Testis (tissue), 3 donors: ENCODE results near the gene SULT2B1. TPM values are rescaled to one million over a fixed set of nuclear protein-coding genes. Genes with fewer than 3 reads are reported as not detected.

Experiments used
- DNase-seq: peaks from one replicate; pipeline ENCODE4 v3.0.0-alpha.2; 2019
- H3K27ac ChIP-seq, 2 donors: fragments of 200-600 bp; sonication (generic); one replicate each; pipeline ENCODE4 v1.5.1; 2019
- H3K27me3 ChIP-seq: fragments of 200-600 bp; sonication (generic); one replicate; pipeline ENCODE4 v1.5.1; 2019
- H3K36me3 ChIP-seq: fragments of 200-600 bp; sonication (generic); one replicate; pipeline ENCODE4 v1.5.1; 2017; ENCODE audit warnings: low read depth; ENCODE audit errors: missing control alignments
- H3K4me1 ChIP-seq: fragments of 200-600 bp; sonication (generic); one replicate; pipeline ENCODE4 v1.5.1; 2019
- H3K4me3 ChIP-seq, 2 donors: fragments of 200-600 bp; sonication (generic); one replicate each; pipeline ENCODE4 v1.5.1; 2017 to 2019
- H3K9me3 ChIP-seq: fragments of 200-600 bp; sonication (generic); one replicate; pipeline ENCODE4 v1.5.1; 2017
- CTCF ChIP-seq, 3 experiments: fragments of 450-650 bp in 2 of 3; fragments of 200-600 bp in 1 of 3; sonication (generic) in 1 of 3; IDR thresholded peaks; one replicate each; pipeline ENCODE4 v1.5.1; 2016 to 2019; ENCODE audit warnings: antibody characterized with exemption in 3 of 3, mild to moderate bottlenecking in 2 of 3, moderate library complexity in 1 of 3
- POLR2A ChIP-seq: fragments of 450-650 bp; IDR thresholded peaks from one replicate; pipeline ENCODE4 v1.6.1; 2017; ENCODE audit warnings: antibody characterized with exemption, mild to moderate bottlenecking, moderate library complexity
- WGBS, 2 donors: methylation state at CpG; one replicate each; pipeline ENCODE4 v1.1.5; 2018; 5-methylcytosine and 5-hydroxymethylcytosine counted together
- intact Hi-C: fragments of 100-400 bp; cut with DNase I; formaldehyde crosslinking; loops from one replicate; pipeline ENCODE4 v1.15.1; 2023; ENCODE audit warnings: low total_unique reads
- polyA plus RNA-seq: library from polyadenylated mRNA; stranded (reverse); fragments of 350-450 nt; fragmentation: Illumina TruSeq; extraction: RNeasy Lipid Tissue Mini Kit (QIAGEN cat#74804); gene quantifications from one replicate; pipeline ENCODE4 v1.2.3, GENCODE V29; 2014; ENCODE audit warnings: low read depth, low replicate concordance; ENCODE audit not compliant: insufficient read depth
- total RNA-seq, 2 donors: library from RNA; depleted of rRNA; stranded (reverse); fragments of >200 nt; gene quantifications; one replicate each; pipeline ENCODE4 v1.2.3, GENCODE V29; 2016

SULT2B1 gene
- total and polyA plus RNA-seq, 3 donors from 2014 or later: 1.0 to 1.4 (median 1.1) TPM

DNA sequence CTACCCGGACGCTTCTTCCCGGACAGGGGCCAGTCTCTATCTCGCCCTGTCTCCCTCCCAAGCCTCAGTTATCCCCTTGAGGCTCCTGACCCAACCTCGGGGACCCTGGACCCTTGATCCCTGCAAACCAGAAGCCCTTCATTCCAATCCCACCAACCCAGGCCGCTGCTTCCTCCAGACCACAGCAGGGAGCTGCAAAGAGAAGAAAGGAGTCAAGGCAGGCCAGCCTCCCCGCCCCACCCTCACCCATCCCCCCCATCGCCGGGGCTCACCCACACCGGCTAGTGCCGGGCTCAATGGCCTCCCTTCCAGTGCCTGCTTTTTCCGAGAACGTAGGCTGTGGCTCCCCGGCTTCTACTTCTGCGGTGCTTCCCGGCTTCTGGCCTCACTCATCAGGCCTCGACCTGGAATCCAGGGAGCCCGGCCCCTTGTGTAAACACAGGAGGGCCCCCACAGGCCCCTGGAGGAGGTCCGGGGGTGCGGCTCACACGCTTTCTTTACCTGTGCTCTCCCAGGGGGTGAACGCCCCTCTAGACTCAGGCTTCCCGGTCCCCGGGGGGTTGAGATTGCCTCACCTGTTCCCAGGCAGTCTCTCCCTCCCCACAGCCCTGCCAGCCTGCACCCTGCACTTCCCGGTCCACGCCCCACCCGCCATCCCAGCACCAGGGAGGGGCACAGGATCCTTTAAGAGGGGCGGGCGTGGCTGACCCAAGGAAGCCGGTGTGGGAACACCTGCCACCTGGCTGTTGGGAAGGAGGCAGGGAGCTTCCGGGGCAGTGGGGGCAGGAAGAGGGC is 62.7 kb downstream of the SULT2B1 start, which contains the start of gene FAM83E:
Gene FAM83E (minus strand): TSS at position 641 of the 795 bp plus-strand sequence. CDS start 1,704 bp downstream, outside the sequence.
- Histone ChIP-seq H3K4me3 (no peak within 1 kb of the TSS), H3K9me3 (no peaks in the 10 kb centered on the region), H3K4me1 (peaks cover 17% of the 10 kb centered on the region), H3K27ac (no peak within 1 kb of the TSS), H3K27me3 (no peaks in the 10 kb centered on the region), H3K36me3 (no peaks in the 10 kb centered on the region)
- intact Hi-C loops: no loop called here
- TF ChIP-seq POLR2A (no peak), CTCF (IDR thresholded peaks at IDR 0.05) (no peak)
- no peak for DNase-seq
- 64 to 68% methylated on average over 25 to 31 of the region's 31 CpGs for WGBS, 2 donors

DNA sequence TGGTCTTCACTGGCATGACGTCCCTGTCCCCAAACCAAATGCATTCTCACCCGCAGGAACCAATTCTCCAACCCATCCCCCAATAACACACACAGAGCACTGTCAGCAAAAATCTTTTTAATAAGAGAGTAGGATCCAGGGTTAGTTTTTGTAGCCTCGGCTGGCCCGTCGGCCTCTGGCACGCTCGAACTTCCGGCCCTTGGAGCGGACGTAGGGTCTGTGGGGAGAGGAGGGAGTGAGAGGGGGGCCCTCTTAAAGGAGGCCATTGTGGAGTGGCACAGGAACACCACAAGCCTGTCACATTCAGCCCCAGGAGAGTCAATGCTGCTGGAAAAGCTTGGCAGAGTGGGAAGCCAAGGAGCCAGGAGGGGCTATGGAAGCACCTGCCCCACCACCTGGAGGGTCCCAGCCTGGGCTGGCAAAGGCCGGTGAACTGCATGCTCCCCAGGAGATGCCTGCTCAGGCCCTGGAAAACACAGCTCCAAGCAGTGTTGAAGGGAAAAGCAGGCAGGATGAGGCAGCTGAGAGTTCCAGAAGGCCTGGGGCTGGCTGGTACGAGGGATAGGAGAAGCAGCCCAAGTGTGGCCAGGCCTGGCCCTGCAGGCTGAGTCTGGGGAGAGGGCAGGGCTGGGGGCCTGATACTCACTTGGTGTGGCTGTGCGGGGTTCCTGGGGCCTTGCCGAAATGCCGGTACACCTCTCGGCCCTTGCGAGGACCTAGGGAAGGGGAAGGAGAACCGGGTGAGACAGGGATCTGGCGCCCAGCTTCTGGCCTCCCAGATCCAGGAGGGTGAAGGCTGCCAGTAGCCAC is 63.5 kb downstream of the SULT2B1 start:
- Histone ChIP-seq H3K27ac (no peak overlapping the region), H3K27me3 (no peaks in the 10 kb centered on the region), H3K4me3 (no peak overlapping the region), H3K36me3 (no peaks in the 10 kb centered on the region), H3K4me1 (peaks cover 23% of the 10 kb centered on the region), H3K9me3 (no peaks in the 10 kb centered on the region)
- no peak for DNase-seq
- intact Hi-C loops: no loop called here
- TF ChIP-seq POLR2A (no peak), CTCF (IDR thresholded peaks at IDR 0.05) (no peak)
- WGBS, 2 donors: 65 to 79% methylated on average over 19 of the region's 19 CpGs

DNA sequence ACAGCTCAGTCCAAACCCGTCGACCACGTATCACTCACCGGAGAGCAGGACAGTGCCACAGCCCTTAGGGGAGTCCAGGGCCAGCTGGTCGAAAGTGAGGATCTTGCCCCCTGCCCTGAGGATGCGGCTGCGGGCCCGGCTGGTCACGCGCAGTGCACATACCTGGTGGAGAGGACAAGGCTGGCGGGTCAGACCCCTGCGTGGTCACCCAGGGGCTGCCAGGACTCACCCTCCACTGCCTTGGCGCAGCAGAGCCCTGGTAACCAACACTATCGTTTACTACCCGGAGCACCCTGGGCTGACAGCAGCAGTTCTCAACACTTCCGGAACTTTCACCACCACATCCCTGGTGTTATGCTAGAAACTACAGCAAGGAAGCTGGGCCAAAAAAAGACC is 64.1 kb downstream of the SULT2B1 start:
- Histone ChIP-seq H3K36me3 (no peaks in the 10 kb centered on the region), H3K4me3 (no peak overlapping the region), H3K9me3 (no peaks in the 10 kb centered on the region), H3K4me1 (peaks cover 23% of the 10 kb centered on the region), H3K27me3 (no peaks in the 10 kb centered on the region), H3K27ac (no peak overlapping the region)
- intact Hi-C loops: no loop called here
- 76 to 88% methylated on average over 12 to 16 of the region's 16 CpGs for WGBS, 2 donors
- TF ChIP-seq CTCF (IDR thresholded peaks at IDR 0.05): no peak
- DNase-seq: no peak

GRCh38 chr19:48616491-48617056 is 64.6 kb downstream of the SULT2B1 start:
- Histone ChIP-seq H3K4me1 (peaks cover 23% of the 10 kb centered on the region), H3K4me3 (no peak overlapping the region), H3K36me3 (no peaks in the 10 kb centered on the region), H3K9me3 (no peaks in the 10 kb centered on the region), H3K27ac (peak overlapping the region in 1 of 2 donors; percentile 54), H3K27me3 (no peaks in the 10 kb centered on the region)
- intact Hi-C loops: no loop called here
- no peak for DNase-seq
- no peak for TF ChIP-seq POLR2A
- TF ChIP-seq CTCF (IDR thresholded peaks at IDR 0.05): no peak
- WGBS, 2 donors: 67 to 70% methylated on average over 12 of the region's 12 CpGs
